Measurements from ENCODE around the gene INPP5D.

Gene INPP5D

GRCh38 chr2:233131936-233132720 lies 72.0 kb downstream of the INPP5D start:
- H3K27ac ChIP-seq (replicated peaks): no peak overlapping the region
- DNase-seq (ENCODE audit: low read depth in 1 of 2, low spot score in 1 of 2): no peak

GRCh38 chr2:233133239-233133638 lies 73.1 kb downstream of the INPP5D start:
- DNase-seq (ENCODE audit: low read depth in 1 of 2, low spot score in 1 of 2): no peak
- TF ChIP-seq SPI1 (IDR thresholded peaks at IDR 0.05; ENCODE audit: borderline replicate concordance, low read depth): no peak; the same call in 1 of the 2 replicates
- no peak for TF ChIP-seq REST (IDR thresholded peaks at IDR 0.05; ENCODE audit: insufficient replicate concordance, low read depth)
- Histone ChIP-seq H3K27ac (replicated peaks) (no peak overlapping the region), H3K4me3 (replicated peaks; ENCODE audit: insufficient read depth, low read length) (no peak overlapping the region), H3K27me3 (ENCODE audit: insufficient read depth, poor library complexity, severe bottlenecking) (no peaks in the 10 kb centered on the region)

More at GRCh38 chr2:233131936-233132720, 72.0 kb downstream of the INPP5D start:
- TF ChIP-seq SPI1 (IDR thresholded peaks at IDR 0.05; ENCODE audit: borderline replicate concordance, low read depth): no peak
- Histone ChIP-seq H3K4me3 (replicated peaks; ENCODE audit: insufficient read depth, low read length) (no peak overlapping the region), H3K27me3 (ENCODE audit: insufficient read depth, poor library complexity, severe bottlenecking) (no peaks in the 10 kb centered on the region)

- no peak overlapping the region for H3K4me3 ChIP-seq (replicated peaks; ENCODE audit: insufficient read depth, low read length)
- no peak overlapping the region for H3K27ac ChIP-seq (replicated peaks)
- no peak for TF ChIP-seq POLR2AphosphoS5 (IDR thresholded peaks at IDR 0.05; ENCODE audit: low read depth)
- TF ChIP-seq SPI1 (IDR thresholded peaks at IDR 0.05; ENCODE audit: borderline replicate concordance, low read depth): no peak
- no peak for TF ChIP-seq REST (IDR thresholded peaks at IDR 0.05; ENCODE audit: insufficient replicate concordance, low read depth)
- no peak for TF ChIP-seq CTCF (IDR thresholded peaks at IDR 0.05; ENCODE audit: insufficient read depth, low read length)
- TF ChIP-seq GABPA (IDR thresholded peaks at IDR 0.05; ENCODE audit: low read depth): no peak
- no peaks in the 10 kb centered on the region for H3K27me3 ChIP-seq (ENCODE audit: insufficient read depth, poor library complexity, severe bottlenecking)
- no peak for DNase-seq (ENCODE audit: low read depth in 1 of 2, low spot score in 1 of 2)
Measured at GRCh38 chr2:233135421-233135820, 75.3 kb downstream of the INPP5D start.

- TF ChIP-seq CTCF (IDR thresholded peaks at IDR 0.05; ENCODE audit: insufficient read depth, low read length): no peak
- TF ChIP-seq POLR2AphosphoS5 (IDR thresholded peaks at IDR 0.05; ENCODE audit: low read depth): no peak
- no peak for TF ChIP-seq REST (IDR thresholded peaks at IDR 0.05; ENCODE audit: insufficient replicate concordance, low read depth)
- Histone ChIP-seq H3K4me3 (replicated peaks; ENCODE audit: insufficient read depth, low read length) (no peak overlapping the region), H3K27me3 (ENCODE audit: insufficient read depth, poor library complexity, severe bottlenecking) (no peaks in the 10 kb centered on the region), H3K27ac (replicated peaks) (no peak overlapping the region)
- DNase-seq (ENCODE audit: low read depth in 1 of 2, low spot score in 1 of 2): no peak
Measured at GRCh38 chr2:233137040-233137439, 76.9 kb downstream of the INPP5D start.

All from HL-60 (cell line).